Activated gamma-delta T cell treated with Interleukin-2 at 50 U/mL for 16 hours (primary cell): ENCODE data around the gene CDC26.
"Not testable (repeated sequence)": the region's sequence is repeated elsewhere in the genome, so short reads cannot be mapped to it uniquely, and the experiment has no call there.

ENCODE experiments used
- DNase-seq: peaks from one replicate; pipeline ENCODE4 v3.0.0-alpha.2; 2020

CDC26 gene

DNA sequence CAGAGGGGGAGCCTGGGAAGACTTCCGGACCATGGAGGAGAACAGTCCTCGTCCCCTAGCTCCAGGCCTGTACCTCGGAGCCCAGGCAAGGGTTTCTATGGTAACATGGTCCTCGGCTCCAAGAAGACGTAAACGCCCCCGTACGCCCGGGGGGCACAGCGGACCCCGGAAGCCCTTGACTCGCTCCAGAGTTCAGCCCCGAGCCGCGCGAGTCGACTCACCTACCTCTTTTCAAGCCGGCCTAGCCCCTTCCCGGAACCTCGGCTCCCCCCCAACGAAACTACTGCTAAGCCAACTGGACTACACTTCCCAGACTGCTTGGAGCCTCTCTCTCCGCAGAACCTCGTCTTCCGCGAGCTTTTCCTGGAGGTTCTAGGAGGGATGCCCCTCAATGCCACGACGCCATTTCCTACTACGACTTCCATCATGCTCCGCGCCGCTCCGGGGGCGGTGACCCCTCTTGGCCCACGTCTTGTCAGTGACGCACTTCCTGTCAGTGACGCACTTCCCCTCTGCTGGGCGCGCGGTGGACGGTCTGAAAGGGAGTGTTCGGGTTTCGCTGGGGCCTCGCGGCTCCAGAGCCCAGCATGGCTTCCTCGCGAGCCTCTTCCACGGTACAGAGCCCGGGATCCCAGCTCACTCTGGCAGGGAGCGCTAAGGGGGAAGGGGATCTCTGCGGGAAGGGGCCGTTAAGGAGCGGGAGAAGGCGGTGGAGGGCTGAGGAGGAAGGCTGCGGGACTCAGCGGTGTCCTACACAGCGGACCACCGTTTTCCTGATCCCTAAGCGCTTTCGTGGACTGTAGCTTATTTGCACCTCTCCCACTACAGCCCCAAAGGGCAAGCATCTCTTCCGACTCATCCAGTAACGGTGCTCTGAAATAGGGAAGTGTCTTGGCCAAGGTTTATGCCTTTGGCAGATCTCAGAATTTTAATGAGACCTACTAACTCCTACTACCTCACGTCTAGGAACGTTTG, at the start of gene CDC26, which contains the start of gene PRPF4:
CDC26 (minus strand) TSS at position 416 of the 975 bp plus-strand sequence. CDS start 3,065 bp downstream, outside the sequence.
PRPF4 (plus strand) TSS at position 502 of the 975 bp plus-strand sequence; CDS start at position 588, 86 bp downstream.
- DNase-seq: peak; percentile 93

DNA sequence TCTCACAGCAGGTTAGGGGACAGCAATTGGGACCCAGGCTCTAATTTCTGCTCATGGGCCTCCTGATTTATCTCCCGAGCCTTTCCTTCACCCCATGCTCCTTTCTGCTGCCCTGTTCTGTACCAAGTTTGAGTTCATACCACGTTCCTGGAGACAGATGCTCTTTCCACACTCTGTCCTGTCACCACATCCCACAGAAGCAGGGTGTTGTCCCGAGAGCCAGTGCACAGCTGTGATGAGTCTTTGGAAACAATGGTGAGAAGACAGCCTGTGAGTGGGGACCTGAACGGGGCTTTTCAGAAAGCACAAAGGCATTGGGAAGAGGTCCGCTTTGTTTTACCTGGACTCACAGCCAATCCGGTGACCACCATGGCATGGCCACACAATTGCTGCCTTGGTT, 47.3 kb upstream of the CDC26 start:
- no peak for DNase-seq

DNA sequence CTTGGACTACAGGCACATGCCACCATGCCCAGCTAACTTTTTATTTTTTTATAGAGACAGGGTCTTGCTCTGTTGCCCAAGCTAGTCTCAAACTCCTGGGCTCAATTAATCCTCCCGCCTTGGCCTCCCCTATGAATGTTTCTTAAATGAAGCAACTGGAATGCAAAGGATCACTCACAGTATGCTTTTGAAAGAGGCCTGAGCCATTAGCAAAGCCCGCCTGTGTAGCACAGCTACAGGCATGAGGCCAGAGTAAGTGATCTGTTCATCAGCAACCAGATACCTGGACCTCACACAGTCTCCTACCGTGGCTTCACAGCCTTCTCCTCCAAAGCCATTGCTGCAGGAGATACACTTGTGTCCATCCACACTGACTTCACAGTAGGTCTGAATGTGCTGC, 44.7 kb upstream of the CDC26 start:
- no peak for DNase-seq

DNA sequence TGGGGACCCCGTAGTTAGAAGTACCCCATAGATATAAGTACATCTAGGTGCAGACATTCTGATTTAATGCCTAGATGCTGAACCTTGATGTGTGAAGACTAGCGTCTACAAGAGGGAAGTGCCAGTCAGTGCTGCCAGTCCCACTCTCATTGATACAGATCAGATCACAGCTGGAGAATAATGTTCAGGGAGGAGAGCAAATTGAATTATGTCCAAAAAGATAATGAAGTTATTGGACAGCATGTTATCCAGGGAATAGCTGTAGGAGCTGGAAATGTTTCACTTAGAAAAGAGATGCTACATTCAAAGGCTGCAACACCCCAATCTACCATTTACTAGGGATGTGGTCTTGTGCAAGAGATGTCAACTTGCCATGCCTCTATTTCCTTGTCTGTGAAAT, 43.7 kb upstream of the CDC26 start:
- no peak for DNase-seq

DNA sequence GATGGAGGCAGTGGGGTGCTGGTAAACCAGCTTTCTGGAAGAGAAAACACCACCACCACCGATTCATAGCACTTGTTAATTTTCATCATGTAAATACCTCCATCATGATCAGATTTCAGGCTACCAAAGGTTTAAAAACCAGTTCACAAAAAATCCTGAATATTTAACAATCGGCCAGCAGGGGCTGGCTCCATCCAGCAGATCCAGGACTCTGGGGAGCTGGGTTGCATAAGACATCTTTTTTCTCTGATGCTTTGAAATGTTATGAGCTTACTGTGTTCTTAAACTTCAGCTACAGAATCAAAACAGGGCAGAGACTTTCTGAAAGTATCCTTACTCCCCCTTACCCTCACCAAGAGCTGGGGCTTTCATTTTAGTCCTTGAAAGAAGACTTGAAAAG, 42.4 kb upstream of the CDC26 start:
- no peak for DNase-seq

- DNase-seq: no peak
These were observed 40.7 kb upstream of the CDC26 start for GRCh38 chr9:113316030-113316429.

DNA sequence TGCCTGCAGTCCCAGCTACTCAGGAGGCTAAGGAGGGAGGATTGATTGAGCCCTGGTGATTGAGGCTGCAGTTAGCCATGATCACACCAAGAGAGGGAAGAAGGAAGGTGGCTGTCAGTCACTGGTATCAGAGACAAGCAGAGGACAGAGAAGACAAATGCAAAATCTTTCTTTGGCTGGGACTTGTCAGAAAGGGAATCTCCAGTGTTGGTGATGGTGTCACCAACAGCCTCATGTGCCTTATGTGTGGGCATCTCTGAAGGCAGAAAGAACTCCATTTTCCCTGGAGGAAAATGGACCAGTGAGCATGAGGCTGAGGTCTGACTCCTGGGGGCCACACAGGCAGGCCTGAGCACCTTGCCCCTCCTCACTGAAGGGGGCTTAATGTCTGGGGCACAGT, 39.9 kb upstream of the CDC26 start:
- no peak for DNase-seq

- no peak for DNase-seq
These were observed 37.9 kb upstream of the CDC26 start for GRCh38 chr9:113313261-113313660.

DNA sequence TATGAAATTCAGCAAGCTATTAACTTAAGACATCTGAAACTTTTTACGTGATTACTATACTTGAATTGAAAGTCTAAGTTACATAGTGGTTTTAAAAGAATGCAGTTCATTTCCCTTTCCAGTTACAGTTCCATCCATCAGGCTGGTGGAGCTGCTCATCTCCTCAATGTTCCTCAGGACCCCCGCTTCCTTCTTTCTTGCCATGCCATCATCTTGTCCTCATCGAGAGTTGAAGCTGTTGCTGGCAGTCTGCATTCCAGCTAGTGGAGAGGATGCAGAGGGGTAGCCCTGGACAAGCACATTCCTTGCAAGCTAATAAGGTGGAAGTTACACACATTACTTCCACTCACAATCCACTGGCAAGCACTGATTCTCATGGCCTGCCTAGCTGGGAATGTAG, 36.6 kb upstream of the CDC26 start:
- DNase-seq: no peak

DNA sequence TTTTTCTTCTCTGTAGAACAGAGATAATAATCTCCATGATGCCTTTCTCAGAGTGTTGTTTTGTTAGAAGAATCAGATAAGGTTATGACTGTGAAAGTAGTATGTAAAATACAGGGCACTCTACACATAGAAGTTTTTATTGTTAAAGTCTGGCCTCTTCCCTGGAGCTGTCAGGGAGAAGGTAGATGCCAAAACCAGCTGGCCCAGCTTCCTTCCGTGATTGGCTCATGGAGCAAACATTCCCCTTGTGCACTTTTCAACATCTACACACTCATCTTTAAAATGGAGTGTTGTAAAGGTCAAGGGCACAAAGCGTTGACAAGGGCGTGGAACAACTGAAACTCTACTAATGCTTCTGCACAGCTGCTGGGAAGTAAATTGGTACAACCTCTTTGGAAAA, 35.2 kb upstream of the CDC26 start:
- no peak for DNase-seq

GRCh38 chr9:113309204-113309813, 33.9 kb upstream of the CDC26 start:
- DNase-seq: peak; percentile 10

- DNase-seq: no peak
These were observed 32.1 kb upstream of the CDC26 start for GRCh38 chr9:113307396-113307975.

DNA sequence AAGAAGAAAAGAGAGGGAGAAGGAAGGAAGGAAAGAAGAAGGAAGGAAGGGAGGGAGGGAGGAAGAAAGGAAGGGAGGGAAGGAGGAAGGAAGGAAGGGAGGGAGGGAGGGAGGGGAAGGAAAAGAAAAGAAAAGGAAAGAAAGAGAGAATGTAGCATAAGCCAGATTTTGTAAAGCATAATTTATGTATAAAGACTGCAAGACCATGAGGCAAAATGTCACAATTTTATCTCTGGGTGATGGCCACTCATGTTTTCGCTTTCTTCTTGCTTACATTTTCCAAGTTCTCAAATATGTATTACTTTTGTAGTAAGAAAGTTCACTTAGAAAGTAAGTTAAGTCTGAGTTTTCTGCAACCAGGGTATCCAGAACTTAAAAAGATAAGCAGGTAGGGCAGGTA, 31.2 kb upstream of the CDC26 start:
- no peak for DNase-seq

- no peak for DNase-seq
These were observed 27.5 kb upstream of the CDC26 start, which contains the start of gene RNF183 for GRCh38 chr9:113302792-113303418. RNF183 (minus strand) TSS chr9:113303376; CDS start chr9:113298184, 5,192 bp downstream.

DNA sequence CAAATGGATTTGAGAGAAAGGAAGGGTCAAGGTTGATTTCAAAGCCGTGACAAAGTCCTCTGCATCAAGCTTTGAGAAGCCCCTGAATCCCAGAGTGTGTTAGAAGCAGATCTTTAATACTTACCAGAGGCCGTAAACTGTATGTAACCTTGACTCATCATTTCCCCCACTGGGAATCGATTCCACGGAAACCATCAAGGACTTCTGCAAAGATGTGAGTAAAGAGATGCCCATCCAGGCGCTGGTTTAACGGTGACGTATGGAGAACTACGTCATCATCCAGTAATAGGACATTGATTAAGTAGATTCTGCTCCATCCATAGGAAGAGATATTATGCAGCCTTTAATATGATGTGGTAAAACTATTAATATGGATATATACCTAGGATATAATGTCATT, 26.2 kb upstream of the CDC26 start:
- no peak for DNase-seq

DNA sequence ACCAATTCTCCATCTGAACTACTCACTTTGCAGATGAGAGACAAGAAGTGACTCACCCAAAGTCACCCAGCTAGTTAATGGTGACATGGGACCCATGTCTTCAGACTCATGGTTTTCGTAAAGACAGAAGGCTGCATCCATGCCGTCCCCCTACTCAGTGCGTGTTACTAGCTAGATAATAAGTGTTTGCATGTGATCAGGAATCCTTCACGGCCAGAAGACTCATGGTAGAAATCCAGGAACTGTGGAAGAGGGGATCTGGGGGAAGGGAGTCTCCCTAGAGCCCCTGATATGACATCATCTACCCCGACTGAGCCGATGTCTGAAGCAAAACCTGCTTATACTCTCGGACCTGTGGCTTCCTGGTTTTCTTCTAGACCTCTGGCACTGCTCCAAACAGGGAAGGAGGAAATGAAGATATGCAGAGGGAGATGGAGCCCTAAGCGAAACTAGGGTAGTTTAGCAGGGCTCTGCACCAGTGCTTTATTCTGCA, 24.5 kb upstream of the CDC26 start:
- no peak for DNase-seq

- no peak for DNase-seq
These were observed 23.8 kb upstream of the CDC26 start for GRCh38 chr9:113298924-113299770.

DNA sequence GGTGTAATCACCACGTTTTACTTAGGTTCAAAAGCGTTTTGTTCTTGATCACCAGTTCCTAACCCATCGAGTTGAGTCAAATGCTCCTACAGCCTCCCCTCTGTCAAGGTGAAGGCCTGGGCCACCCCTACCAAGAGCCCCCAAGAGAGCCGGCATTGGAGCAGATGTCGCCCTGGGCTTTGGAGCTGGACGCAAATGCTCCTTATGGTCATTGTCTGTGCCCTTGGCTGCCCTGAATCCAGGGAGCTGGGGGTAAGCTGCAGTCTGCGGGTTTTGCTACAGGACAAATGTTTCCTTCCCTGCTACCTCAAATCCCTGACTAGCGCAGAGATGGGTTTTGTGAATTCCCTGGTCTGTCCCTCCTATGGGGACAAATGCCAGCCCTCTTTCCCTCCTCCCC, 22.9 kb upstream of the CDC26 start:
- DNase-seq: no peak

GRCh38 chr9:113296796-113297558, 21.6 kb upstream of the CDC26 start:
- DNase-seq: no peak

DNA sequence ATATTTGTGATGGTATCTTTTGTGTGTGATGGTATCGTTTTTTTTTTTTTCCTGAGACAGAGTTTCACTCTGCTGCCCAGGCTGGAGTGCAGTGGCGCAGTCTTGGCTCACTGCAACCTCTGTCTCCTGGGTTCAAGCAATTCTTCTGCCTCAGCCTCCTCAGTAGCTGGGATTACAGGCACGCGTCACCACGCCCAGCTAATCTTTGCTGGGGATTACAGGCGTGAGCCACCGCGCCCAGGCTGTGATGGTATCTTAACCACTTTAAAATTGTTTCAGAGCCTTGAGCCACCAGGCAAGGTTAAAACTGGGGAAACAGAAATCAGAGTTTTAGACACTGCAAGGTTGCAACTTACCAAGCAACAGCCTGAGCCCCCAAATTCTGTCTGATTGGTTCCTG, 20.9 kb upstream of the CDC26 start:
- DNase-seq: not testable (repeated sequence)

DNA sequence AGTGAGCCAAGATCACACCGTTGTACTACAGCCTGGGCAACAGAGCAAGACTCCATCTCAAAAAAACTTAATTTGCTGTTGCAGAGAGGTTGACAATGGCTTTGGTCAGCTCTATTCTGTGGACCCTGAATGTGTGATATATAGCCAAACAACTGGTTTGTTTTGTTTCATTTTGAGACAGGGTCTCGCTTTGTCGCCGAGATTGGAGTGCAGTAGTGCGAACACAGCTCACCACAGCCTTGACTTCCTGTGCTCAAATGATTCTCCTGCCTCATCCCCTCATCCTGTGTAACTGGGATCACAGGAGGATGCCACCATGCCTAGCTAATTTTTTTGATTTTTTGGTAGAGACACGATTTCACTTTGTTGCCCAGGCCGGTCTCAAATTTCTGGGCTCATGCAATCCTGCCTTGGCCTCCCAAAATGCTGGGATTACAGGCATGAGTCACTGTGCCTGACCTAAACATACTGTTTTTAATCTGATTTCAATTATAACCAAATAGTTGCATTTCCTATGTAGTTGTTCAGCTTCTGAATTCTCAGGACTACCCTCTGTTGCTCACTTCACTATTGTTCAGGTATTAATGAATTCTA, 18.0 kb upstream of the CDC26 start:
- no peak for DNase-seq
